Smooth muscle cell (in vitro differentiated cells): ENCODE results near the gene MRTFA. TPM values are rescaled to one million over a fixed set of nuclear protein-coding genes. Genes with fewer than 3 reads are reported as not detected.

Experiments
- DNase-seq: peaks from one replicate; lab custom pipeline; 2025; ENCODE audit not compliant: unreplicated experiment; lab: John Stamatoyannopoulos, UW
- H2AFZ ChIP-seq: fragments of 200-600 bp; sonication (generic); 2 replicates; pipeline ENCODE4 v1.6.0; 2016; ENCODE audit warnings: antibody characterized with exemption, low read depth, mild to moderate bottlenecking
- H3F3A ChIP-seq: fragments of 200-600 bp; sonication (generic); 2 replicates; pipeline ENCODE4 v1.6.0; 2017; ENCODE audit warnings: antibody characterized with exemption, low read depth
- H3K27ac ChIP-seq: fragments of 200-600 bp; sonication (generic); 2 replicates; pipeline ENCODE4 v1.5.1; 2016; ENCODE audit warnings: low read depth, mild to moderate bottlenecking
- H3K27me3 ChIP-seq: fragments of 200-600 bp; sonication (generic); 2 replicates; pipeline ENCODE4 v1.6.1; 2016; ENCODE audit warnings: low read depth, mild to moderate bottlenecking
- H3K36me3 ChIP-seq: fragments of 200-600 bp; sonication (generic); 2 replicates; pipeline ENCODE4 v1.5.1; 2016; ENCODE audit warnings: low read depth
- H3K4me1 ChIP-seq: fragments of 200-600 bp; sonication (generic); 2 replicates; pipeline ENCODE4 v1.5.1; 2016; ENCODE audit warnings: low read depth
- H3K4me2 ChIP-seq: fragments of 200-600 bp; sonication (generic); 2 replicates; pipeline ENCODE4 v1.6.0; 2016; ENCODE audit warnings: mild to moderate bottlenecking
- H3K4me3 ChIP-seq: fragments of 200-600 bp; sonication (generic); 2 replicates; pipeline ENCODE4 v1.5.1; 2016; ENCODE audit warnings: mild to moderate bottlenecking
- H3K79me2 ChIP-seq: fragments of 200-600 bp; sonication (generic); 2 replicates; pipeline ENCODE4 v1.6.0; 2016; ENCODE audit warnings: low read depth, mild to moderate bottlenecking
- H3K9ac ChIP-seq: fragments of 200-600 bp; sonication (generic); 2 replicates; pipeline ENCODE4 v1.6.0; 2016; ENCODE audit warnings: low read depth
- H3K9me3 ChIP-seq: fragments of 200-600 bp; sonication (generic); replicated peaks from 2 replicates; pipeline ENCODE4 v1.5.1; 2016; ENCODE audit warnings: low read depth
- H4K20me1 ChIP-seq: fragments of 200-600 bp; sonication (generic); 2 replicates; pipeline ENCODE4 v1.6.0; 2016; ENCODE audit warnings: low read depth
- WGBS: methylation state at CpG from one replicate; pipeline ENCODE4 v1.1.7; 2016; ENCODE audit warnings: low lambda C conversion rate; 5-methylcytosine and 5-hydroxymethylcytosine counted together
- polyA plus RNA-seq: library from polyadenylated mRNA; unstranded; fragments of >200 nt; fragmentation: Nextera tagmentation; extraction: Ambion mirVana; gene quantifications from 2 replicates; pipeline ENCODE4 v1.2.1, GENCODE V29; 2016
- total RNA-seq: library from RNA; depleted of rRNA; stranded (reverse); fragments of >200 nt; gene quantifications from 2 replicates; pipeline ENCODE4 v1.2.3, GENCODE V29; 2014
- TF ChIP-seq, protein P1 (sequence below): fragments of 200-600 bp; sonication (generic); IDR thresholded peaks from 2 replicates; pipeline ENCODE4 v1.5.1; 2017; ENCODE audit warnings: borderline replicate concordance, mild to moderate bottlenecking, antibody characterized with exemption; ENCODE audit not compliant: insufficient read depth, poor library complexity, severe bottlenecking

The MRTFA gene
- total and polyA plus RNA-seq, 2 experiments from 2014 or later = 25.5 to 41.7 TPM

DNA sequence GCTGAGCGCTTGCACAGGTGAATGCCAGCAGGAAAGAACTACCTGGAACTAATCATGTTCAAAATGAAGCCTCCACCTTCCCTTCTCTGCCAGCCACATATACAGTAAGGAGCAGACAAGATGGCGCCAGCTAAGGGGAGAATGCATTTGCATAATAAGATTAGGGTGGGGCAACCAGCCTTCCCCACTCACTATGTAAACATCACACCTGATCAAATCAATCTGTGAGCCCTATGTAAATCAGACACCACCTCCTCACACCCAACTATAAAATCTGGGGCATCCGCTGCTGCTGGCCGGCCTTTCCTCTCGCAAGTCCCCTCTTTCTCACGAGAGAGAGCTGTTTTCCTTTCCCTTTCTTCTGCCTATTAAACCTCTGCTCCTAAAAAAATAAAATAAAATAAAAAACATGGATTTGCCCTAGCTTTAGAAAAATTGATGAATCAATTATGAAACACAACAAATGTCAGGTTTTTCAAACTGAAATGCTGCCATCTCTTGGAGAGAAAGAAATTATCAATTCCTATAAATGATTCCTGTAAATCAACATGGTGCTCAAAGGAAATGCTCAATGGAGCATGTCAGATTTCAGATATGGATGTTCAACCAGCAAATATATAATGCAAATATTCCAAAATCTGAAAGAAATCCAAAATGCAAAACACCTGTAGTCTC lies 157.3 kb downstream of the MRTFA start:
- no peaks in the 10 kb centered on the region for H3K36me3 ChIP-seq
- H3K27ac ChIP-seq = peak overlapping the region; percentile 9
- no peak overlapping the region for H2AFZ ChIP-seq
- 85% methylated on average over 6 of the region's 6 CpGs for WGBS
- peaks cover 100% of the 10 kb centered on the region for H3K79me2 ChIP-seq
- H3K27me3 ChIP-seq = no peaks in the 10 kb centered on the region
- H3K4me1 ChIP-seq = peaks cover 5% of the 10 kb centered on the region
- H3K9ac ChIP-seq = no peak overlapping the region
- no peaks in the 10 kb centered on the region for H3K9me3 ChIP-seq
- peaks cover 86% of the 10 kb centered on the region for H4K20me1 ChIP-seq
- TF ChIP-seq, protein P1, sequence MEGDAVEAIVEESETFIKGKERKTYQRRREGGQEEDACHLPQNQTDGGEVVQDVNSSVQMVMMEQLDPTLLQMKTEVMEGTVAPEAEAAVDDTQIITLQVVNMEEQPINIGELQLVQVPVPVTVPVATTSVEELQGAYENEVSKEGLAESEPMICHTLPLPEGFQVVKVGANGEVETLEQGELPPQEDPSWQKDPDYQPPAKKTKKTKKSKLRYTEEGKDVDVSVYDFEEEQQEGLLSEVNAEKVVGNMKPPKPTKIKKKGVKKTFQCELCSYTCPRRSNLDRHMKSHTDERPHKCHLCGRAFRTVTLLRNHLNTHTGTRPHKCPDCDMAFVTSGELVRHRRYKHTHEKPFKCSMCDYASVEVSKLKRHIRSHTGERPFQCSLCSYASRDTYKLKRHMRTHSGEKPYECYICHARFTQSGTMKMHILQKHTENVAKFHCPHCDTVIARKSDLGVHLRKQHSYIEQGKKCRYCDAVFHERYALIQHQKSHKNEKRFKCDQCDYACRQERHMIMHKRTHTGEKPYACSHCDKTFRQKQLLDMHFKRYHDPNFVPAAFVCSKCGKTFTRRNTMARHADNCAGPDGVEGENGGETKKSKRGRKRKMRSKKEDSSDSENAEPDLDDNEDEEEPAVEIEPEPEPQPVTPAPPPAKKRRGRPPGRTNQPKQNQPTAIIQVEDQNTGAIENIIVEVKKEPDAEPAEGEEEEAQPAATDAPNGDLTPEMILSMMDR = no peak
- H3F3A ChIP-seq = peaks cover 4% of the 10 kb centered on the region
- H3K4me3 ChIP-seq = no peak overlapping the region
- H3K4me2 ChIP-seq = no peak overlapping the region
- no peak for DNase-seq

DNA sequence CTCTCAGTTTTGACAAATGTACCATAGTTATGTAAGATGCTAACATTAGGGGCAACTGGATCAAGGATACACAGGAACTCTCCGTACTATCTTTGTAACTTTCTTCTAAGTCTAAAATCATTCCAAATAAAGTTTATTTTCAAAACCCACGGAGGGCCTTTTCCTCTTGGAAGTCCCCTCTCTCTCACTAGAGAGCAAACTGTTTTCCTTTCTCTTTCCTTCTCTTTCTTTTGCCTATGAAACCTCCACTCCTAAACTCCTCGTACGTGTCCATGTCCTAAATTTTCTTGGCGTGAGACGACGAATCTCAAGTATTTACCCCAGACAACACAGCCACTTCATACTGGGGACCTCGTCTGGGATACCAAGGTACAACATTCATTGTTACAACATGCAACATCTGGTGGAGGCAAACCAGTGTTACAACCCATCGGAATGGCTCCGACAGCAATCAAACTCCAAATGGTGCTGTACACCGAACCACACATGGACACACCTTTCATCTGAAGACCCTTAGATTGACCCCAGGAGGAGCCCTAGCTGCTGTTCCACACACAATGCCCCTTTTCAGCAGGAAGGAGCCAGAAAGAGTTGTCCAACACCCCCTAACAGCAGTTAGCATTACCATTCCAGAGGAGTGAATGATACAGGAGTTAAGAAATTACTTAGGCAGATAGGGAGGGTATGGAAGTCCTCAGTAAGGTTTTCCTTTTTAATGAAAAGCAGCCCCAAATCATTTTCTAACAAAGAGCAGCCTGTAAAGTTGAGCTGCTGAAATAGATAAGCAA lies 158.0 kb downstream of the MRTFA start:
- H3K79me2 ChIP-seq = peaks cover 100% of the 10 kb centered on the region
- H3K9ac ChIP-seq = no peak overlapping the region
- H3K4me2 ChIP-seq = no peak overlapping the region
- TF ChIP-seq, protein P1 = no peak
- H3K4me1 ChIP-seq = peaks cover 5% of the 10 kb centered on the region
- no peaks in the 10 kb centered on the region for H3K36me3 ChIP-seq
- H3K27me3 ChIP-seq = no peaks in the 10 kb centered on the region
- H3K27ac ChIP-seq = peak overlapping the region; percentile 9
- no peak overlapping the region for H2AFZ ChIP-seq
- peaks cover 89% of the 10 kb centered on the region for H4K20me1 ChIP-seq
- no peak for DNase-seq
- no peaks in the 10 kb centered on the region for H3K9me3 ChIP-seq
- 89% methylated on average over 11 of the region's 11 CpGs for WGBS
- no peak overlapping the region for H3K4me3 ChIP-seq
- H3F3A ChIP-seq = peaks cover 4% of the 10 kb centered on the region

DNA sequence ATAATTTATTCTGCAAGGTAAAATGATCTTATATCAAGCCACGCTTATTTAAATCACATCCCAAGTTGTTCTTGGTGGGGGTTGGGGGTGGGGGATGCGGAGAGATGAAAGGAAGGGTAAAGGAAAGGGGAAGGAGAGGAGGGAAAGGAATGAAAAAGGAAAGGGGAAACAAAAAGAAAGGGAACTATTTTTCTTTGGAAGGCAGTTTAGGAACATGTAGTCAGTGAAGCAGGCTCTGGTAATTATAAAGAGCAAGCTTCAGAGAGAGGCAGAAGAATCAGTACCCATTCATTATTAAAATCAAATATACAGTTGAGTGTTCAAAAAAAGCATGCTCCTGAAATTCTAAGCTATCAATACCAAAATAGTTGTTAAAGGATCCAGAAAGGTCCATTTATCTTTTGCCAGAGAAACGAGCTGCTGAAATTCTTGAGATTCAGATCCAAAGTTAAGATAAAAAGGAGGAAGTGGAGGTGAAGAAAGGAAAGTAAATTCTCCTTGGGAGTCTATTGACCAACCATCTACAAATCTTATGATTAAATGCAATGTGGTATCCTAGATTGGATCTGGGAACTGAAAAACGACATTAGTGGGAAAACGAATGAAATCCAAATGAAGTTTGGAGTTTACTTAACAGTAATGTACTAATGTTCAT lies 158.7 kb downstream of the MRTFA start:
- Histone ChIP-seq H3K4me2 (no peak overlapping the region), H3K4me3 (no peak overlapping the region), H3F3A (peaks cover 4% of the 10 kb centered on the region), H3K27ac (no peak overlapping the region), H4K20me1 (peaks cover 92% of the 10 kb centered on the region), H3K9ac (no peak overlapping the region), H2AFZ (no peak overlapping the region), H3K79me2 (peaks cover 99% of the 10 kb centered on the region), H3K27me3 (no peaks in the 10 kb centered on the region), H3K36me3 (no peaks in the 10 kb centered on the region), H3K4me1 (peaks cover 5% of the 10 kb centered on the region), H3K9me3 (no peaks in the 10 kb centered on the region)
- DNase-seq = no peak
- TF ChIP-seq, protein P1 = no peak
- 58% methylated on average over 5 of the region's 5 CpGs for WGBS
